ENCODE measurements around the gene DUSP1.

DUSP1 gene

DNA sequence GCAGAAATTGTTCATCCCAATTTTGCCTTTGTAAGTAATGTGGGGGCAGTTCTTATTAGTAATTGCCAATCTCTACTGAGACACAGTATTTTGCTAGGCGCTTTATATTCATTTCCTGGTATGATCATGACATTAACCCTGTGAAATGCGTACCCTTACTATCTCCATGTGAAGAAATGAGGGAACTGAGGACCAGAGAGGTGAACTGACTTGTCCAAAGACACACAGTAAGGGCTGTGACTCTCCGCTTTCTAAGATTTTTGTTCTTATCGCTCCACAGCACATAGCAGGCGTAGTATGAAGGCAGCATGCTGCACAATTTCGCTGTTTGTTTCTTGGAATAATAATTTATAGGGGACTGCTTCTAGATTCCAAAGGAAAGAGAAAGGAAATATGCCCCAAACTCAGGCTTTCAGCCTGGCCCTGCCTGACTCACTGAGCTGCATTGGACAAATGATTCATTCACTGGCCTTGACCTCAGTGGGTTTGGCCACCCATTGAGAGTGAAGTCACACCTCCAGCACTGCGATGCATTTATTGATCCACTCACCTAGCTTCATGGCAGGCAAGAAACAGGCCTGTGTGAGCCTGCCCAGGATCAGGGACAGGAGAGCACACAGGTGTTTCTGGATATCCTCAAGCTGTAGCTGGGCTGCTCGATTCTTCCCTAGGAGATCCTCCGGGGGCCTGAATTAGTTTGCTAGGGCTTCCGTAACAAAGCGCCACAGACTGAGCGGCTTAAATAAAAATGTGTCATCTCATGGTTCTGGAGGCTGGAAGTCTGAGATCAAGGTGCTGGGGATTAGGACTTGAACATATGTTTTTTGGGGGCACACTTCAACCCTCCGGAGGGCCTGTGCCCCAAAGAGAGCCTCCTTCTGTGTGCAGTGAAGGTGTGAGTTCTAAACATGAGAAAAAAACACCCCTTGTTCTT is 7.2 kb upstream of the DUSP1 start:
- DNase-seq: no peak

- no peak for DNase-seq
Measured at GRCh38 chr5:172776235-172776594, 5.2 kb upstream of the DUSP1 start.

- DNase-seq: no peak
Measured at GRCh38 chr5:172775326-172776234, 4.6 kb upstream of the DUSP1 start.

- no peak for DNase-seq
Measured at GRCh38 chr5:172774561-172775315, 3.7 kb upstream of the DUSP1 start.

- DNase-seq: peak; percentile 46
Measured at GRCh38 chr5:172773481-172774469, 2.8 kb upstream of the DUSP1 start.

GRCh38 chr5:172772112-172772906 is 1.3 kb upstream of the DUSP1 start:
- DNase-seq: peak; percentile 66 to 86

- DNase-seq: peak in 1 of 2 experiments; percentile 83
Measured at GRCh38 chr5:172771439-172772111, 580 bp upstream of the DUSP1 start.

DNA sequence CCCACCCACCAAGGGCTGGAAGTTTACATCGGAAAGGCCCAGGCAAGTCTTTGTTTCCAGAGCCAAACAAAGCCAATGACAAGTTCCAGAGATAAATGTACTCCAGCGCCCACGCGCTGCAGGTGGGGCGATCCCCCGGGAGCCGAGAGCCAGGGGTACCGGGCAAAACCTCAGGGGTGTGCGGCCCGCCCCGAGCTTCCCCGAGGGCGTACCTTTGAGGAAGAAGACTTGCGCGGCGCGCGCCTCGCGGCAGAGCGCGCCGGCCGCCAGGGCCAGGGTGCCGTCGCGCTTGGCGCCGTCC is 671 bp downstream of the DUSP1 start:
- peak in 1 of 2 experiments; percentile 75 for DNase-seq

DNA sequence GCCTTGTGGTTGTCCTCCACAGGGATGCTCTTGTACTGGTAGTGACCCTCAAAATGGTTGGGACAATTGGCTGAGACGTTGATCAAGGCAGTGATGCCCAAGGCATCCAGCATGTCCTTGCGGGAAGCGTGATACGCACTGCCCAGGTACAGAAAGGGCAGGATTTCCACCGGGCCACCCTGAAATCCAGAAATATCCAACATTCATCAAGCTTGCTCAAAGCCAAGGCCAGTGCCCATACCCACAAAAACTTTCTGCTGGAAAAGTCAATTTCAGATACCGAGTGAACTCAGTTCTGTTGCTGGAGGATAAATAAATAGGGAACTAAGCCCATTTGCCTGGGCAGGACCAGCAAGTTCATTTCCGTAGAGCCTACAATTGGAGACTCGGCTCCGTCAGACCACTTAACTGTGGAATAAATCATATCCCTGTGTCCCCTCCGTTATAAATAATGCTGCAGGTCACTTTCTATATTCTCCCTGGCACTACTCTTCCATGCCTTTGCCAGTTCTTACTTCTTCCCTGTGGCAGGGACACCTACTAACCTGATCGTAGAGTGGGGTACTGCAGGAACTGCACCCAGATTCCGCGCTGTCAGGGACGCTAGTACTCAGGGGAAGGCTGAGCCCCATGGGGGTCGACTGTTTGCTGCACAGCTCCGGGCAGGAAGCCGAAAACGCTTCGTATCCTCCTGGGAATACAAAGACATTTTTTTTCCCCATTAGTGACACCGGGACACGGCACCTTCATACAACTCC is 1.2 kb downstream of the DUSP1 start:
- no peak for DNase-seq

- DNase-seq: no peak
Measured at GRCh38 chr5:172769342-172769615, 1.7 kb downstream of the DUSP1 start.

DNA sequence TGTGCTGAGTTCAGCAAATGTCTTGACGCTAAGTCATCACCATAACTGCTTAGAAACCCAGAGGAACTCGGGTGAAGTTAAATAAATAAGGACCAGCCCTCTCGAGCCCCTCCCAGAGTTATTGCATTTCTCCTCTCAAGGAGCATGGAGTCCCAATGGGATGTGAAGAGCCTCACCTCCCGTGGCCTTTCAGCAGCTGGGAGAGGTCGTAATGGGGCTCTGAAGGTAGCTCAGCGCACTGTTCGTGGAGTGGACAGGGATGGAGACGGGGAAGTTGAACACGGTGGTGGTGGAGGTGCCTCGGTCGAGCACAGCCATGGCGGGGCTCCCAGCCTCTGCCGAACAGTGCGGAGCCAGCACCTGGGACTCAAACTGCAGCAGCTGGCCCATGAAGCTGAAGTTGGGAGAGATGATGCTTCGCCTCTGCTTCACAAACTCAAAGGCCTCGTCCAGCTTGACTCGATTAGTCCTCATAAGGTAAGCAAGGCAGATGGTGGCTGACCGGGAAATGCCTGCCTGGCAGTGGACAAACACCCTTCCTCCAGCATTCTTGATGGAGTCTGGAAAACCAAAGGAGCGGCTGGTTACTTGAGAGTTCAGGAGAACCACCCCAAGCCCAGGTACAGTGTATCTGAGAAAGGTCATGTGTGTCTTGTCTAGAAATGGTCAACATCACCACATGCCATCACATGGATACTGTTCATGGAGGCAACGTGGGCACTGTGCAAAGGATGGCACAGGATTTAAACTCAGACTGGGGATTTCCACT is 2.2 kb downstream of the DUSP1 start:
- no peak for DNase-seq

- no peak for DNase-seq
Measured at GRCh38 chr5:172768098-172768572, 2.9 kb downstream of the DUSP1 start.

GRCh38 chr5:172766287-172767108 is 4.5 kb downstream of the DUSP1 start:
- peak in 1 of 2 experiments; percentile 17 for DNase-seq

GRCh38 chr5:172765766-172766286 is 5.2 kb downstream of the DUSP1 start:
- DNase-seq: no peak

DNA sequence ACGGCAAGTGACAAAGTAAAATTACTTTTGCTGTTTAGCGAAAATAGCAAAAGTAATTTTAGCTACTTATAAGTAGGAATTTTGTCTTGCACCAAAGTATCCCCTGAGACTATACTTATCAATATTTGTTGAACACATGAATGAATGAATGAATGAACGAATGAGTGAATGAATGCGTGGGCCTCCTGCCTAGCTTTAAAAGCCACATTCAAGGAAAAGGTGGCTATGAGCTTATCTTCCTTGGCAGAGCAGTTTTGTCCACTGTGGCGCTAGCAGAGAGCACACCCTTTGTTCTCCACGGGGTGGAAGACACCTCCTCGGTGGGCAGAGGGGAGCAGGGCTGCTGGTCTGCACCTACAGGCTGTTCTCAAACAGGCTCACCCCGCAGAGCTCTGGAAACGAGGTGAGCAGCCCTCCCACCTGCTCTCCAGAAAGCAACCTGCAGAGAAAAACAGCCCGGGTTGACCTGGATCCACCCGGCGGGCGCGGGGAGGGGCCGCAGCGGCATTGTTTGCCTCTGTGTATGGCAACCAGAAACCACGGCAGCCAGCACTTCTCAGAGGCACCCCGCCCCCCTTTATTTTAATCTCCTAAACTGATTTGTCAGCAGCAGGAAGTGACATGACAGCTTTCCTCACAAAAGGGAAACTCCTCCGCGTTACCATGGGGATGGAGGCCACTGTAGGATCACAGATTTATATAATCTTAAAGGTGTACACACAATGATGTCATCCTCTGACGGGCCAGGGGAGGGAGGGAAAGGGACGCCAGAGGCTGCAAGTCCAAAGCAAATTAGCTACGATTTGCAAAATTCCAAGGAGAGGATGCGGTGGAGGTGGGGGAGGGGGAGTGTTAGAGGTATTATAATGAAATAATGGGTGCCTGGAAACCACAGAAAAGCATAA is 5.9 kb downstream of the DUSP1 start:
- DNase-seq: peak; percentile 87 to 89

DNA sequence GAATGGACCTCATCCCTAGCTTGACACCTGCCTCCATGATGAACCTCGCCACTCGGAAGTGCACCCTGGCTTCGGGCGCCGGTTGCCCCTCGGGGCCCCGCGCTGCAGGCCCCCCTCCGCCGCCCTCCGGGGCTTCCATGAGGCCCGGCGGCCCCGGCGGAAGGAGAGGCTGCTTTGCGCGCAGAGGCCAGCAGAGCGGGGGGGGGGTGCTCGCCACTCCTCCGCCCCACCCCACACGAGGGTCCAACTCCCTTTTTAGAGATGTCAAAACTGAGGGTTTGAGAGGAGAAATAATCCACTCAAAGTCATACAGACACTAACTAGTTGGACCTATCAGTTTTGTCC is 7.9 kb downstream of the DUSP1 start:
- no peak for DNase-seq

Measured in activated T-cell treated with anti-CD3 and anti-CD28 coated beads, Interleukin-2, amount 50 U/mL, for 48 hours (primary cell).